CD4-positive, CD25-positive, alpha-beta regulatory T cell (primary cell): Measurements from ENCODE around the gene RUSC1. TPM values are rescaled to one million over a fixed set of nuclear protein-coding genes. Genes with fewer than 3 reads are reported as not detected.
A peak's percentile ranks its signal among the peaks of the same experiment; 100 is the strongest.

Source experiments
- ATAC-seq, 2 donors: fragments of 150-1000 bp; cut with Tn5 transposase; one replicate each; pipeline ENCODE4 v1.10.0; 2021; ENCODE audit warnings: low read depth in 2 of 2, moderate number of reproducible peaks in 2 of 2, moderate library complexity in 1 of 2
- DNase-seq, 3 donors: peaks; one replicate each; pipeline versions ENCODE4 v3.0.0 to v3.0.0-alpha.2; 2012 to 2022; ENCODE audit warnings: mixed read lengths in 1 of 3
- H3K27ac ChIP-seq: one replicate; pipeline ENCODE4 v1.7.0; 2013; ENCODE audit warnings: mild to moderate bottlenecking, low read length; ENCODE audit not compliant: insufficient read depth, poor library complexity, severe bottlenecking
- H3K27me3 ChIP-seq: one replicate; pipeline ENCODE4 v1.7.0; 2013; ENCODE audit warnings: low read length; ENCODE audit not compliant: control insufficient read depth, insufficient read depth
- H3K36me3 ChIP-seq: one replicate; pipeline ENCODE4 v1.7.0; 2013; ENCODE audit warnings: mild to moderate bottlenecking, low read length, moderate library complexity; ENCODE audit not compliant: control insufficient read depth, insufficient read depth
- H3K4me1 ChIP-seq: 2 replicates; pipeline ENCODE4 v1.7.0; 2013; ENCODE audit warnings: mild to moderate bottlenecking, low read length; ENCODE audit not compliant: insufficient read depth, control insufficient read depth, poor library complexity, severe bottlenecking
- H3K4me3 ChIP-seq: one replicate; pipeline ENCODE4 v1.7.0; 2013; ENCODE audit warnings: low read depth, mild to moderate bottlenecking, low read length, moderate library complexity
- H3K9me3 ChIP-seq, 2 experiments: 1 replicate in 1 of 2; 2 replicates in 1 of 2; pipeline ENCODE4 v1.7.0; 2013; ENCODE audit warnings: low read length in 2 of 2, mild to moderate bottlenecking in 1 of 2, moderate library complexity in 1 of 2; ENCODE audit not compliant: control insufficient read depth in 2 of 2
- H3K27ac Mint-ChIP-seq, 3 donors: one replicate each; pipeline ENCODE4 v1.8.0; 2020 to 2022; ENCODE audit warnings: mild to moderate bottlenecking in 3 of 3, mixed read lengths in 3 of 3, moderate library complexity in 2 of 3
- H3K27me3 Mint-ChIP-seq: one replicate; pipeline ENCODE4 v1.8.0; 2022; ENCODE audit warnings: mild to moderate bottlenecking, mixed read lengths
- H3K36me3 Mint-ChIP-seq: one replicate; pipeline ENCODE4 v1.8.0; 2020; ENCODE audit warnings: mixed read lengths
- H3K4me1 Mint-ChIP-seq, 4 donors: one replicate each; pipeline ENCODE4 v1.8.0; 2020 to 2022; ENCODE audit warnings: mixed read lengths in 4 of 4, mild to moderate bottlenecking in 1 of 4
- H3K4me3 Mint-ChIP-seq, 4 donors: one replicate each; pipeline ENCODE4 v1.8.0; 2020 to 2022; ENCODE audit warnings: mild to moderate bottlenecking in 4 of 4, mixed read lengths in 4 of 4, moderate library complexity in 3 of 4
- H3K9me3 Mint-ChIP-seq, 7 donors: one replicate each; pipeline ENCODE4 v1.8.0; 2020 to 2022; ENCODE audit warnings: mixed read lengths in 7 of 7, mild to moderate bottlenecking in 3 of 7, moderate library complexity in 2 of 7
- polyA plus RNA-seq, 4 donors: library from polyadenylated mRNA; unstranded; fragments of 300-500 nt; fragmentation: Illumina TruSeq; gene quantifications; one replicate each; pipeline ENCODE4 v1.2.3, GENCODE V29; 2021
- total RNA-seq: library from RNA; stranded (reverse); gene quantifications from one replicate; pipeline ENCODE4 v1.2.3, GENCODE V29; 2022

Gene RUSC1
- total and polyA plus RNA-seq, 5 donors from 2014 or later: 7.1 to 12.4 (median 9.8) TPM

- Mint-ChIP-seq H3K27ac (peak overlapping the region; percentile 92 to 99 (median 95)), H3K4me3 (peak overlapping the region; percentile 91 to 99 (median 94)), H3K27me3 (no peaks in the 10 kb centered on the region), H3K36me3 (peaks cover 16% of the 10 kb centered on the region), H3K9me3 (no peaks in the 10 kb centered on the region), H3K4me1 (peaks cover 0 to 47% (median 14%) of the 10 kb centered on the region in 4 donors)
- ATAC-seq (no peak), DNase-seq (no peak)
- Histone ChIP-seq H3K9me3 (no peaks in the 10 kb centered on the region), H3K27ac (peak overlapping the region; percentile 97), H3K4me3 (peak overlapping the region; percentile 90), H3K27me3 (no peaks in the 10 kb centered on the region), H3K36me3 (peaks cover 13% of the 10 kb centered on the region), H3K4me1 (peaks cover 21% of the 10 kb centered on the region)
Measured at GRCh38 chr1:155309423-155310021, 11.2 kb upstream of the RUSC1 start.

GRCh38 chr1:155313261-155313660 lies 7.4 kb upstream of the RUSC1 start:
- DNase-seq (no peak), ATAC-seq (no peak)
- Histone ChIP-seq H3K9me3 (no peaks in the 10 kb centered on the region), H3K27ac (no peak overlapping the region), H3K4me1 (peaks cover 14% of the 10 kb centered on the region), H3K4me3 (no peak overlapping the region), H3K36me3 (peaks cover 13% of the 10 kb centered on the region), H3K27me3 (no peaks in the 10 kb centered on the region)
- H3K4me1 Mint-ChIP-seq: peaks cover 0 to 40% (median 12%) of the 10 kb centered on the region in 4 donors
- H3K27me3 Mint-ChIP-seq: no peaks in the 10 kb centered on the region
- peak overlapping the region in 1 of 4 donors; percentile 45 for H3K4me3 Mint-ChIP-seq
- H3K9me3 Mint-ChIP-seq: no peaks in the 10 kb centered on the region
- peaks cover 20% of the 10 kb centered on the region for H3K36me3 Mint-ChIP-seq
- H3K27ac Mint-ChIP-seq: no peak overlapping the region

GRCh38 chr1:155316922-155317321 lies 3.8 kb upstream of the RUSC1 start:
- no peaks in the 10 kb centered on the region for H3K9me3 Mint-ChIP-seq
- no peak for DNase-seq
- Histone ChIP-seq H3K27me3 (no peaks in the 10 kb centered on the region), H3K9me3 (no peaks in the 10 kb centered on the region), H3K4me1 (peaks cover 11% of the 10 kb centered on the region), H3K4me3 (no peak overlapping the region), H3K27ac (no peak overlapping the region), H3K36me3 (peaks cover 13% of the 10 kb centered on the region)
- no peaks in the 10 kb centered on the region for H3K27me3 Mint-ChIP-seq
- no peak for ATAC-seq
- H3K4me1 Mint-ChIP-seq: peaks cover 0 to 28% (median 6%) of the 10 kb centered on the region in 4 donors
- H3K36me3 Mint-ChIP-seq: peaks cover 12% of the 10 kb centered on the region
- H3K4me3 Mint-ChIP-seq: peak overlapping the region in 1 of 4 donors; percentile 32
- H3K27ac Mint-ChIP-seq: no peak overlapping the region

- Histone ChIP-seq H3K4me1 (peaks cover 21% of the 10 kb centered on the region), H3K9me3 (no peaks in the 10 kb centered on the region), H3K36me3 (peaks cover 3% of the 10 kb centered on the region), H3K27ac (no peak overlapping the region), H3K27me3 (no peaks in the 10 kb centered on the region), H3K4me3 (no peak overlapping the region)
- Mint-ChIP-seq H3K27me3 (no peaks in the 10 kb centered on the region), H3K27ac (no peak overlapping the region), H3K4me3 (peak overlapping the region in 2 of 4 donors; percentile 73 to 87), H3K4me1 (peaks cover 0 to 28% (median 5%) of the 10 kb centered on the region in 4 donors), H3K36me3 (peaks cover 11% of the 10 kb centered on the region), H3K9me3 (no peaks in the 10 kb centered on the region)
- no peak for ATAC-seq
- no peak for DNase-seq
Measured at GRCh38 chr1:155318082-155318481, 2.6 kb upstream of the RUSC1 start.

GRCh38 chr1:155319536-155319935 lies 1.2 kb upstream of the RUSC1 start:
- ATAC-seq: no peak
- Histone ChIP-seq H3K4me3 (no peak overlapping the region), H3K9me3 (no peaks in the 10 kb centered on the region), H3K27ac (no peak overlapping the region), H3K4me1 (peaks cover 29% of the 10 kb centered on the region), H3K36me3 (no peaks in the 10 kb centered on the region), H3K27me3 (no peaks in the 10 kb centered on the region)
- Mint-ChIP-seq H3K4me3 (peak overlapping the region in 3 of 4 donors; percentile 11 to 88 (median 38)), H3K4me1 (peaks cover 0 to 23% (median 4%) of the 10 kb centered on the region in 4 donors), H3K9me3 (no peaks in the 10 kb centered on the region), H3K36me3 (peaks cover 6% of the 10 kb centered on the region), H3K27me3 (no peaks in the 10 kb centered on the region), H3K27ac (peak overlapping the region in 1 of 3 donors; percentile 44)
- DNase-seq: no peak

GRCh38 chr1:155320252-155320651 lies 442 bp upstream of the RUSC1 start:
- DNase-seq (no peak), ATAC-seq (no peak)
- Mint-ChIP-seq H3K27ac (no peak overlapping the region), H3K27me3 (no peaks in the 10 kb centered on the region), H3K4me3 (peak overlapping the region; percentile 76 to 89 (median 85)), H3K36me3 (peaks cover 3% of the 10 kb centered on the region), H3K4me1 (peaks cover 0 to 27% (median 4%) of the 10 kb centered on the region in 4 donors), H3K9me3 (no peaks in the 10 kb centered on the region)
- H3K9me3 ChIP-seq: no peaks in the 10 kb centered on the region
- no peaks in the 10 kb centered on the region for H3K27me3 ChIP-seq
- H3K4me3 ChIP-seq: no peak overlapping the region
- H3K36me3 ChIP-seq: no peaks in the 10 kb centered on the region
- peaks cover 36% of the 10 kb centered on the region for H3K4me1 ChIP-seq
- no peak overlapping the region for H3K27ac ChIP-seq

GRCh38 chr1:155321639-155322503 lies 1.2 kb downstream of the RUSC1 start:
- ATAC-seq (no peak), DNase-seq (no peak)
- H3K9me3 Mint-ChIP-seq: no peaks in the 10 kb centered on the region
- H3K27ac ChIP-seq: peak overlapping the region; percentile 96
- H3K9me3 ChIP-seq: no peaks in the 10 kb centered on the region
- H3K4me1 ChIP-seq: peaks cover 37% of the 10 kb centered on the region
- H3K4me3 ChIP-seq: peak overlapping the region; percentile 64
- peaks cover 3% of the 10 kb centered on the region for H3K36me3 Mint-ChIP-seq
- no peaks in the 10 kb centered on the region for H3K27me3 ChIP-seq
- H3K27me3 Mint-ChIP-seq: no peaks in the 10 kb centered on the region
- peak overlapping the region; percentile 73 to 89 (median 85) for H3K4me3 Mint-ChIP-seq
- no peaks in the 10 kb centered on the region for H3K36me3 ChIP-seq
- H3K4me1 Mint-ChIP-seq: peaks cover 0 to 36% (median 11%) of the 10 kb centered on the region in 4 donors
- H3K27ac Mint-ChIP-seq: peak overlapping the region in 2 of 3 donors; percentile 46 to 68
